GM18502 (cell line): ENCODE data around the gene LRRC71.
"Not testable (repeated sequence)": the region's sequence is repeated elsewhere in the genome, so short reads cannot be mapped to it uniquely, and the experiment has no call there.

ENCODE experiments used
- ATAC-seq: cut with Tn5 transposase; IDR thresholded peaks from one replicate; pipeline ENCODE4 v1.9.1; 2021; ENCODE audit warnings: mild to moderate bottlenecking; ENCODE audit not compliant: unreplicated experiment, poor library complexity

The LRRC71 gene

DNA sequence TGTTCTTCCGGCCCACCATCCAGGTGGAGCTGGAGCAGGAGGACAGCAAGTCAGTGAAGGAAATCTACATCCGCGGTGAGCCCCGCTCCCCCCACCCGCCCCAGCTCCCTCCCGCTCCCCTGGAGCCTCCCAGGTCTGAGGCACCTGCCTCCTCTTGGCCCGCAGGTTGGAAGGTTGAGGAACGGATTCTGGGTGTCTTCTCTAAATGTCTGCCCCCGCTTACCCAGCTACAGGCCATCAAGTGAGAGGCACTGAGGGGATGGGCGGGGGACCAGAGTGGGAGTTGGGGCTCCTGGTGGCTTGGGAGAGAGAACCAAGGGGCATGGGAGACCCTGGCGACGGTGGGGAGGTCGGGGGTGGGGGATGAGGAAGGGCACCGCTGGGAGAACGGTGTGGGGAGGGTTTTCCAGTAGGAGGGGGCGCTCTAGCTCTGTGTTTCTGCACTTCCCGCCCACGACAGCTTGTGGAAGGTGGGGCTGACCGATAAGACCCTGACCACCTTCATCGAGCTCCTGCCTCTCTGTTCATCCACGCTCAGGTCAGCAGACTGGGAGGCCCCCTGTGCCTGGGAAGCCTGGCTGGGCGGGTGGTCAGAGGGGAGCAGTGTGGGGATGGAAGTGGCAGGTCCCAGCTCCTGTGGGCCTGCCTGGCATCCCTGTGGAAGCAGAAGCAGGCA is 4.2 kb downstream of the LRRC71 start:
- no peak for ATAC-seq

DNA sequence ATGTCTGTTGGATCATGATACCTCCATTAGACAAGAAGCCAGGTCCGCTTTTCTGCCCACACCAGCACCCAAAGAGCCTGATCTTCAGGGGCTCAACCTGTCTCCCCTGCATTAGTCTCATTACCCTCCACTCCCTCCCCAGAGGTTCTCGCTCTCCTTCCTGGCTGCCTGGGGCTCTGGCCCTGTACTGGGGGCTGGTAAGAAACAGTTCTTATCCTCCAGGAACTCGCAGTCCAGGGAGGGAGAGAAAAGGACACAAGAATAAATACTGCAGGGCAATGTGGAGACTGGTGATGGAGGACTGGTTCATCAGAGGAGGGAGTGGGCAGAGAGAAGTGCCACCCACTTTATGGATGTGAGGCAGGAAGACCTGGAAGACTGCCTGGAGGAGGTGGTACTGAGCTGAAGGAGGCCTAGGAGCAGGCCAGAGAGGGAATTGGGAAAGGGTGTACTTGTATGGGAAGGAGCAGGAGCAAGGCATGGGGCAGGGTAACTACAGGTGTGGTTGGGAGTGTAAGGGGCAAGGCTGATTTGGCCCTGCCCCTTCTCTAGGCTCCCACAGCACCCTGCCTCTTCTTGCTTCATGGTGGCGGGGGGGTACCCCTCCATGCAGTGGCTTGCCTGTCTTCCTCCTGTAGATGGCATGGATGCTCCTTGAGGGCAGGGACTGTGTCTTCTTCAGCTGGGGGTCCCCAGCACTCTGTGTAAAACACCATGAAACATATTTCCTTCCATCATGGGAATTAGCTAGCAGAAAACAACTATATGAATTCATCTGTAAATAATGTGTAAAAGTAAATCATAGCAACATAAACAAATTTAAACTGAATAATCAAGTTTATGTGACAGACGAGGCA is 5.0 kb downstream of the LRRC71 start:
- no peak for ATAC-seq

DNA sequence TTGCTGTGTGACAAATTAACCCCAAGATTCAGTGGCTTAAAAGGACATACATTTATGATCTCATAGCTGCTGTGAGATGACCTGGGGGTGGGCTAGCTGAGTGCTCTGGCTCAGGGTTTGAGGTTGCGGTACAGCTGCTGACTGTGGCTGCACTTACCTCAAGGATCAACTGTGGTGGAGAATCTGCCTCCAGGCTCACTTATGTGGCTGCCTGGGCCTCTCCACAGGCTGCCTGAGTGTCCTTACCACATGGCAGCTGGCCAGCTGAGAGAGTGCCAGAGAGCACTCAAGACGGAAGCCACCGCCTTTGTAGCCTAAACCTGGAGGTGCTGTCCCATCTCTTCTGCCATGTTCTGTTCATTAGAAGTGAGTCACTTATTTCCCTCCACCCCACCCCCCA is 5.7 kb downstream of the LRRC71 start:
- no peak for ATAC-seq

DNA sequence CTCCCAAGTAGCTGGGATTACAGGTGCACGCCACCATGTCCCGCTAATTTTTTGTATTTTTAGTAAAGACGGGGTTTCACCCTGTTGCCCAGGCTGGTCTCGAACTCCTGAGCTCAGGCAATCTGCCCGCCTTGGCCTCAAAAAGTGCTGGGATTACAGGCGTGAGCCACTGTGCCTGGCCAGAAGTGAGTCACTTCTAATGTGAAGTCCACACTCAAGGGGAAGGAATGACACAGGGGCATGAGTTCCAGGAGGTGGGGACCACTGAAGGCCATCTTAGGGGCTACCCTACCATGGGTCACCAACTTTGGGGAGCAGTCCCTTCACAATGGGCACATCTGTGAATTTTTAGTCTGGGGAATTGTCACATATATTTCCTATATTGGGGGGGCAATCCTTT is 6.3 kb downstream of the LRRC71 start:
- ATAC-seq = not testable (repeated sequence)

DNA sequence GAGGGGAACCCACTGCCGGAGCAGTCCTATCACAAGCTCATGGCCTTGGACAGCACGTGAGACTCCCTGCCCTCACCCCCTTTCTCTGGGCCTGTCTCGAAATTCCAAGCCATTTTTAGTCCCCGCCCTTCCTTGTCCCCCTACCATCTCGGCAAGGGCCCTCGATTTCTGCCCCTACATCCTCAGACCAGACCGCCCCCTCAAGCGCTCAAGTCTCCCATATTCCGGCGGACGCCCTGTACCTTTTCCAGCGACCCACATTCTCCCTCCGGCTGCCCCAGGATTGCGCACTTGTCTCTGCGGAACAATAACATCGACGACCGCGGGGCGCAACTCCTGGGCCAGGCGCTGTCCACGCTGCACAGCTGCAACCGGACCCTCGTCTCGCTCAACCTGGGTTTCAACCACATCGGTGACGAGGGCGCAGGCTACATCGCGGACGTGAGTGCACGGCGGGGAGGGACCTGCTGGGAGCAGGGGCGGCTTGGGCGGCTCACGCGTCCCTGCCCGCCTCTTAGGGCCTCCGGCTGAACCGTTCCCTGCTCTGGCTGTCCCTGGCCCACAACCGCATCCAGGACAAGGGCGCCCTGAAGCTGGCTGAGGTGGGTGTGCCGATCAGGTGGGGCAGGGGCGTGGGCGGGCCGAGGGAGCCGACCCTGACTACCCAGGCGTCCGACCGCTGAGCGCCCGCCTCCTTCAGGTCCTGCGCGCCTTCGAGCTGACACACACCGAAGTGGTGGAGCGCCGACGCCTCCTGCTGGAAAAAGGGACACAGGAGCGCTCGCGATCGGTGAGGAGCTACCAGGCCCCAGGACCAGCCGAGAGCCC is 7.0 kb downstream of the LRRC71 start:
- ATAC-seq = no peak

DNA sequence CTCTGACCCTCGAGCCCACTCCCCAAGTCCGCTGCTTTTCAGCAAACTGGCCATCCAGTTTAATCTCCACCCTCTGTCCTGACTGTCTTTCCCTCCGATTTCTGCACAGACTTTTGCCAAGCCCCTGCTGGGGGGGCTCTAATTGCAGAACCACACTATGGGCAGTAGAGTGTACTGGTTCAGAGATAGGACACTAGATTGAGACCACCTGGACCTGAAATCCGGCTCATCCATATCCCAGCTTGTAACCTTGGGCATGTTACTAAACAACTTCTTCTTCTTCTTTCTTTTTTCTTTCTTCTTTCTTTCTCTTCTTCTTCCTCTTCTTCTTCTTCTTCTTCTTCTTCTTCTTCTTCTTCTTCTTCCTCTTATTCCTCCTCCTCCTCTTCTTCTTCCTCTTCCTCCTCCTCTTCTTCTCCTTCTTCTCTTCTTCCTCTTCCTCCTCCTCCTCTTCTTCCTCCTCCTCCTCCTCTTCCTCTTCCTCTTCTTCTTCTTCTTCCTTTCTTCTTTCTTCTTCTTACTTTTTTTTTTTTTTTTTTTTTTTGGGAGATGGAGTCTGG is 7.7 kb downstream of the LRRC71 start:
- no peak for ATAC-seq

DNA sequence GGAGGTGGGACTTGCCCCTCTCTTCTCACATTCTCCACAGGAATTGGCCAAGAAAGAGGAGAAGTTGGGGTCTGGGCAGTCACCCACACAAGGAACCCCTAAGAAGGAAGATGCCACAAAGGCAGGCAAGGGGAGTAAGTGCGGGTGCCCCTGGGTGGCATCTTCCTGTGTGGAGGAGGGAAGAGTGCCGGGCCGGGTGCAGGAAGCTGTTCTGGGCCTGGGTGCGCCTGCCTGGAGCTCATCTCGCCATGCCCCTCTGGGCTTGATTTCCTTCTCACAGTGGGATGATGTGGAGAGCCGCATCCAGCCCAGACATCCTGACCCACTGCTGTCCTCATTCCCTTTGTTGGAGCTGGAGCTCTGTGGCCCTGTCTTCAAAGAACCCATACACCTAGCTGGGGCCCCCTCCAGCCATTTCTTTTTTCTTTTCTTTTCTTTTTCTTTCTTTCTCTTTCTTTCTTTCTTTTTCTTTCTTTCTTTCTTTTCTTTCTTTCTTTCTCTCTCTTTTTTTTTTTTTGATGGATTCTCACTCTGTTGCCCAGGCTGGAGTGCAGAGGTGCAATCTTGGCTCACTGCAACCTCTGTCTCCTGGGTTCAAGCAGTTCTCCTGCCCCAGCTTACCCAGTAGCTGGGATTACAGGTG is 9.3 kb downstream of the LRRC71 start:
- no peak for ATAC-seq

DNA sequence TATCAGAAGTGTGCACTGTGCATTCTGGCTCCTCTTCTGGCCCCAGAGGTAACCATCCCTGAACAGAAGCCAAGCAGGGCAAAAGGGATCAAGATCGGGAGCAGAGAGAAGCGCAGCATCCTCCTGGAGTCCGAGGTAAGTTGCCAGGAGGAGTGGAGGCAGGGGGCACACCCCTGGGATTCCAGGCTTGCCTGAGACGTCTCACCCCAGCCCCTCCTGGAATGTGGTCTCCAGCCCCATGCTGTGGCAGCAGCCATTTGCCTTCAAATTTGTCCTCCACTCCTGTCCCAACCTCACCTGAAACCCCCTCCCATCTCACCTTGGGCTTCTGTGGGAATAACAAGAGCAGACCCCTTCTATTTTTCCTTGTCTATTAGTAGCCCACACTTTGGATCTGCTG is 10.1 kb downstream of the LRRC71 start:
- ATAC-seq = no peak

DNA sequence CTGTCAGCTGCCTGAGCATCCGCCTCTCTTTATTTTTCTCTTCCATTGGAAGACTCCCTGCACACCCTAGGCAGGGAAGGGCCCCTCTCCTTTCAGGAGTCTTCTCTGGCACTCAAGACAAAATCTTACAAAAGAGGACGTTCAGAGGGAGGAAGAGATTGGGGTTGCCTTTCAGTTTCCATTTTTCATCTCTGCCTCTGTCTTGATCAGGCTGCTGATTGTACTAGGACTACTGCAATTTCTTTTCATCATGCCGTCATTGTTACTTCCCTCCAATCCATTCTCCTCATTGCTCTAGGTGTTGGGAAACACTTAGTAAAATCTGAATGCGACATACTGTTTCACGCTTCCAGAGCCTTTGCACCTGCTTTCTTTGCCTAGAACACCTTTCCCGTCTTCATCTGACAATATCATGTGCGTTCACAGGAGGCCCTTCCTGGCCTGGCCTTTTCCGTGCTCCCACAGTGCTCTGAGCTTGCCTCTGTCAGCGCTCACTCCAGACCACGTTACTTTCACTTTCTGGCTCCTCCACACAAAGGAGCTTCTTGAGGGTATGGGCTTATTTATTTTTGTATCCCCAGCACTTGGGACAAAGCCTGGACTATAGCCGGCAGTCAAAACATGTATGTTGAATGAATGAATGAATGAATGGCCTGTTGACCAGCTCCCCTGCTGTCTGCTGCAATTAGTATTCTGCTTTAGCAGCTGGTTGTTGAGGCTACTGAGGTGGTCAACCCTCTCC is 10.9 kb downstream of the LRRC71 start:
- no peak for ATAC-seq

DNA sequence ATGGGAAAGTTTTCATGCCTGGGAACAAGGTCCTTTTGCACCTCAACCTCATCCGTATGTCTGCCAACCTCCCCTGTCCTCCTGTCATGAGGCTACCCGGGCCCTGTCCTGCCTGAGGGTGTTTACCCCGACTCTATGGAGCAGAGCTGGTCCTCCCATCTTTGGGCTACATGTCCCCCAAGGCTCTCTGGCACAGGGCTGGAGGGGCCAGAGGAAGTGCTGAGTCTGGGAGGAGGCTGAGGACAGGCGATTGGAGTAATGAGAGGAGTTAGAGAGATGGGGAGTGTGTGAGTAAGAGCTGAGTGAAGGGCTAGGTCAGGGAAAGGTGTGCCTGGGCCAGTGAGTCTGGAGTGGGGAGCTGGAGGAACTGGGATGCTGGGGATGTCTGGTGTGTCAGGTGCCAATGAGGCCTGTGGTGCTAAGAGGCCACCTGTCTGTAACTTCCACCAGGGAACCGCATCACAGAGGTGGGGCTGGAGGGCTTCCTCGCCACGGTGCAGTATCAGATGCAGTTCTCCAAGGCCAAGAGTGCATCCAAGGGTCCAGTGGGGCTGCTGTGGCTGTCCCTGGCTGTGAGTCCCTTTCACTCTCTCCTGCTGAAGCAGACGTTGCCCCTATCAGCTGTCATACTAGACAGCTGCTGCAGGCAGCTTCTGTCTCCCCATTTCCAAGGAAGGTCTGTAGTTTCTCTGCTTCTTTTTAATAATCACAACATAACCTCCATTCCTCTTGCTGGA is 11.7 kb downstream of the LRRC71 start:
- no peak for ATAC-seq

DNA sequence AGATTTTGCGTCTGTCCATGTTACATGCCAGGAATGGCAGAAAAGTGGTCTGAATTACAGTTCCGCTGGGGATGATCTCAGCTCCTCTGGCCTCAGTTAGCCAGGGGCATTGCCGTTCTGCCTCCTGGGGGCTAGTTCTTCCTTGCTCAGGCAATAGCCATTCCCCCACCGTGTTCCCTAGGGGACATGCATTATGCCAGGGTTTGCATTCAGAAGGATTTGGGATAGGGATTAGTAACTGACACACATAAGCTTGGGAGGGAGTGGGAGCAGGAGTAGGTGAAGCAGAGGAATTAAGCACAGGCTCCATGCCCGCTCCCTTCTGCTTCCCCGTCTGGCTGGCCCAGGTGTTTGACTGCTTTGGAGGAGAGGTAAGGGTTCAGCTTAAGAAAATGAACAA is 12.7 kb downstream of the LRRC71 start:
- ATAC-seq = no peak

DNA sequence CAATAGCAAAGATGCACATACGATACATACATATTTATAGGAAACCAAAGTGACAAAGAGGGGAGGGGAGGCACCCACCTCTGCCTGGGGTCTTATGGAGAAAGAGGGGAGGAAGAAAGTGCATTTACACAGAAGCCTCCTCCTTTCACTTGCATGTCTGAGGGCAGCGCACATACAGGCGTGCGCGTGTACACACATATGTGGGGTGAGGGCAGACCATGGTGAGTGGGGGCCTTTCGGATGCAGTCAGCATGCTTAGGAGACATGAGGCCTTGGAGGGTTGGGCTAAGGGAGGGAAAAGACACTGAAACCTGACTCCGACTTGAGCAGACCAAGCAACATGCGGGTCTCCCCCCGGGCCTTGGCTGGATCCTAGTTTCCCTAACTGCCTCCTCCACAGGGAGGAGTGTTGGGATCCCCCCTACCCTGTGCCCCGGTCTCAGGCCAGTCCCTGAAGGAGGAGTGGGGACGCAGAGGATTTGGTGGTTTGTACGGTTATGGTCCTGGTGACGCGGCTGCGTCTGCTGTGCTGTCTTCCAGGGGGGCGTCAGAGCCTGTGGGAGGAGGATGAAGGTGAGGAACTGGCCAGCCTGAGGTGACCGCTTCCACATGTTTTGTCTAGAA is 15.2 kb downstream of the LRRC71 start:
- no peak for ATAC-seq

DNA sequence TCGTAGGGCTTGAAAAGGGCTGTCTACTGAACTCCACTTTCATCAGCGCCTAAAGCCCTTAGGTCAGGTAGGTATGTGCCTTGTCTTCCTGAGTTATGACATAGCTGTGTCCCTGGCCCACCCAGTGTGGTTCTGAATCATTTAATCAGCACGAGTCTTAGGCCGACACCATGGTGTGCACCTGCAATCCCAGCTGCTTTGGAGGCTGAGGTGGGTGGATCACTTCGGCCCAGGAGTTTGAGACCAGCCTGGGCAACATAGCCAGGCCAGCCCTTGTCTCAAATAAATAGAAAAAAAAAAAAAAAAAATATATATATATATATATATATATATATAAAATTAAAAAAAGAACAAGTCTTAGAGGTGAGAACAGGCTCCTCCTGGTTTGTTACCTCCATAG is 15.8 kb downstream of the LRRC71 start:
- ATAC-seq = no peak

DNA sequence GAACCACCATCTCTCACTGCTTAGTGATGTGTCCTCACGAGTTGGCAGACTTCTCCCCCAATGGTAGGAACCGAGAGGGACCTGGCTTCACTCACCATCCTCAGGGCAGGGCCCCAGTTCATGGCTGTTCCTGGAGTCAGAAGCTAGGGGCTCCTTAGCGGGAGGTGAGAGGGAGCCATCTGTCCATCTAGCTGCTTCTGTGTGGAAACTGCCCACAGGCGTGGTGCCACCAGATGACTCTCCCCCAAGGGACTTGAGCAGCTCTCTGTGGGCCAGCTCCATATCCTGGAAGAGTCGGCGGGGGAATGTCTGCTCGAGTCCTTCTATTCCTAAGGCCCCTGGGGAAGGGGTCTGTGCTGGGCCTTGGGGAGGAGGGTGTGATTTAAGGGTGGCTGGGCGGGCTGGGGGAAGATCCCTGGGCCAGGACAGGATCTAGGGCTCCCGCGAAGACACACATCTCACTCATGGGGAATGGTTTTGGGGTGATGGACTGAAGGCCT is 16.3 kb downstream of the LRRC71 start:
- ATAC-seq = no peak

DNA sequence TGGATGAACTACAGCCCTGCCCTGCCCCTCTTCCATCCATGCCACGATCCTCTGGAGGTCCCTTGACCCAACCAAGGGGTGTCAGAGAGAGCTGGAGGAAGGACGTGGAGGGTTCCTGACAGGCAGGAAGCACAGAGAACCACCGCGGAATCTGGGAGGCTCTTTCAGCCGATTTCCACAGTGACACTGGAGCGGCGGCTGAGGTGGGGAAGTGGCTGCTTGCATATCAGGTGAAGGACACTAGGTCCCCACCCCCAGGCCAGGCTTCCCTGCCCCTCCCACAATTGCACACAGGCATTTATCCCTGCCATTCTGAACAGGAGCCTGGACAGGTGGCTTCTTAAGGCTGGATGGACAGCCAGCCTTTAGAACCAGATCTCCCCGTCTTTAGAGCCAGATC is 17.5 kb downstream of the LRRC71 start:
- ATAC-seq = no peak

DNA sequence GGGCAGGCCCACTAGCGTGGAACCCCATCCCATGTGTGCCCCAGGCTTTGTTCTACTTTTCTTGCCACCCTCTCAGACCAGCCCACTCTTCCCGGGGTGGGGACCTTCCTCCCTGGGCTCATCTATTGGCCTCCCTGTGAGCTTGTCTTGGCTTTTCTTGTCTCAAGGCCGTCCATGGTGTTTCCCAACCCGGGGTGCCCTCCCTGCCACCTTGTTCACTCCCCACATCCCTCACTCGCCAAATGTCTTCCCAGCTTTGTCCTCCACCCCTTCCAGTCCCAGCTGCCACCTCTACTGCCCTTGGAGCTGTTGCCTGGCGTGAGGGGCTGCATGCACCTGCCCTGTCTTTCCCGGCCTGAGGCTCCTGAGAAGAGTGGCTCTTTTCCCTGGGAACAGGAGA is 18.4 kb downstream of the LRRC71 start:
- no peak for ATAC-seq

DNA sequence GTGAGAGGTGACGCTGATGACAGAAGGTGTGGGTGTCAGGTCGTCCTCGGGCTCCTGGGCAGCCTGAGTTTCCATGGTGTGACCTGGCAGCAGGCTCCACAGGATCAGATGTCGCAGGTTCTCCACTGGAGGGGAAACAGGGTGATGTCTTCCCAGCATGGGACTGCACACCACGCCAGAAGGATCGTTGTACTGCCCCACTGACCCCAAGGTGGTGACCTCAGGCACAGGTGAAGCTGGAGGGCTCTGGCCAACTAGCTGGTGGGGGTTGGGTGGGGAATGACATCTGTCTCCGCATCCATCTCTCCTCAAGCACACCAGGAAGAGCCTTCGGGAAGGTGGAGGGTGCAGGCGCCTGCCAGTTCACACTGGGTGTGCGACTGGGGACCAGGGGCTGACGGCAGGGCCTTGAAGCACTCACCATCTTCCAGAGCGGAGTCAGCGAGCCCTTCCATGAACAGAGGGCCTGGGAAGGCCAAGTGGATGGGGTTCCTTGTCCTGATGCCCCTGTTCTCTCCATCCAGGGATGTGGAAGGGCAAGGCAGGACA is 19.4 kb downstream of the LRRC71 start:
- ATAC-seq = no peak

DNA sequence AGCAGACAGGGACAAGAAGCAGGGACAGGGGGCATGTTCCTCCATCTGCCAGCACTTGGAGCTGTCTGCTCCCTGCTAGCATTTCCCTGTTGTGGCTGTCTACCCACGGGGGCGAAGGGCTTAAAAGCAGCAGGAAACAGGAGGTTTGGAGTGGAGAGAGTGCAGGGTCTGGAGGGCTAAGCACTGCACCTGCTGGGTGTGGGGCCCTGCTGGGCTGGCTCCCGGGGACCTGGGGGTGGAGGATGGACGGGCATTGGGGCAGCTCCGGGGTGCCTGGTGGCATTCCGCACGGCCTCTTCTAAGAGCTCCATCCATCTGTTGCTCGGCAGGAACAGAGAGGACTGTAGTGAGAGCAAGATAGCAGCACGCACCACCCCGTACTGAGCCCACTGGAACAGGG is 21.2 kb downstream of the LRRC71 start:
- no peak for ATAC-seq
